ENCODE data around the gene DOCK4. TPM values are rescaled to one million over a fixed set of nuclear protein-coding genes. Genes with fewer than 3 reads are reported as not detected.

DOCK4 gene
- total RNA-seq, 1 experiment from 2014 or later: 20.4 TPM

DNA sequence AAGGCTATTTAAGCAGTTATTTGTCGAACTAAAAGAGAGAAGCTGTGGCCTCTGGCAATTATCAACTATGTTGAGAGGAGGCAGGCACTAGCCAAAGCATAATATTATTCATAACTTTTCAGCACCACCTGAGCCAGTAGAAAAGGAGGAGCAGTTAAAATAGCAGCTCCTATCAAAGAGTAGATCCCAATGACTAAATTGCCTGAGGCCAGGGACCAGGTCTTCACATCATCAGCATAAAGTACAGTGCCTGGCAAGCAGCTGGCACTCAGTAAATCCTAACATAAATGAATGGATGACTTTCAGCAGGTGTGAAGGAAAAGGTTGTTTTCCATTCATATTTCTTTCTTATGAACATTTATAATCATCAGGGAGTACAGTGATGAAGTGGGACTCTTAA, 334.9 kb downstream of the DOCK4 start (continued):
- TF ChIP-seq ZNF121 (CRISPR knock-in tag; IDR thresholded peaks at IDR 0.05) (no peak), ZNF232 (CRISPR knock-in tag; IDR thresholded peaks at IDR 0.05) (no peak), TCF7 (CRISPR knock-in tag; IDR thresholded peaks at IDR 0.05; ENCODE audit: low read depth) (no peak)

DNA sequence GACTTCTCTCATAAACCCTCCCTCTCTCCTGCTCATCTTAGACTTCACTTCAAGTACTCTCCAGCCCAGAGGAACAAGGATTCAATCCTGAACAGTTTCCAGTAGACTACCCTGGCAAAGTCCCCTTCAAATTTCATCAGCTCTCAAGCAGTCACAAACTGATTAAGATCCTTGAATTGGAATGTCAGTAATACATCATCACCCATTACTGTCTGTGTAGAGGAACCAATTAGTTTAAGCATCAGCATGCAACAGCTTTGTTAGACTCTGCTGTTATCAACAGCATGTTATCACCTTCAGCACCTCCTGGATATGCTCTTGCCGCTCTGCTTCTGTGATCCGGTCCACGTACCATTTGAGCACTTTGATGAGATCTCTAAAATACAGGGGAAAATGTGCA, 336.9 kb downstream of the DOCK4 start:
- H3K27me3 Mint-ChIP-seq (ENCODE audit: low read depth): no peaks in the 10 kb centered on the region
- ChIA-PET POLR2A (no interaction called here), CTCF (no interaction called here)
- ATAC-seq (no peak), DNase-seq (ENCODE audit: low spot score) (no peak)
- no peaks in the 10 kb centered on the region for H3K9me3 Mint-ChIP-seq
- H3K4me1 Mint-ChIP-seq: peaks cover 40% of the 10 kb centered on the region
- peaks cover 6% of the 10 kb centered on the region; the same call in 1 of the 2 replicates for H3K36me3 Mint-ChIP-seq
- no peak overlapping the region for H3K4me3 Mint-ChIP-seq
- H3K27ac Mint-ChIP-seq: no peak overlapping the region
- TF ChIP-seq E2F5 (CRISPR knock-in tag; IDR thresholded peaks at IDR 0.05): no peak
- TF ChIP-seq, protein P1, sequence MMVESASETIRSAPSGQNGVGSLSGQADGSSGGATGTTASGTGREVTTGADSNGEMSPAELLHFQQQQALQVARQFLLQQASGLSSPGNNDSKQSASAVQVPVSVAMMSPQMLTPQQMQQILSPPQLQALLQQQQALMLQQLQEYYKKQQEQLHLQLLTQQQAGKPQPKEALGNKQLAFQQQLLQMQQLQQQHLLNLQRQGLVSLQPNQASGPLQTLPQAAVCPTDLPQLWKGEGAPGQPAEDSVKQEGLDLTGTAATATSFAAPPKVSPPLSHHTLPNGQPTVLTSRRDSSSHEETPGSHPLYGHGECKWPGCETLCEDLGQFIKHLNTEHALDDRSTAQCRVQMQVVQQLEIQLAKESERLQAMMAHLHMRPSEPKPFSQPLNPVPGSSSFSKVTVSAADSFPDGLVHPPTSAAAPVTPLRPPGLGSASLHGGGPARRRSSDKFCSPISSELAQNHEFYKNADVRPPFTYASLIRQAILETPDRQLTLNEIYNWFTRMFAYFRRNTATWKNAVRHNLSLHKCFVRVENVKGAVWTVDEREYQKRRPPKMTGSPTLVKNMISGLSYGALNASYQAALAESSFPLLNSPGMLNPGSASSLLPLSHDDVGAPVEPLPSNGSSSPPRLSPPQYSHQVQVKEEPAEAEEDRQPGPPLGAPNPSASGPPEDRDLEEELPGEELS (CRISPR knock-in tag; IDR thresholded peaks at IDR 0.05): no peak
- TF ChIP-seq JUN (CRISPR knock-in tag; IDR thresholded peaks at IDR 0.05): no peak
- no peak for TF ChIP-seq AFF4 (CRISPR knock-in tag; IDR thresholded peaks at IDR 0.05; ENCODE audit: borderline replicate concordance)
- no peak for TF ChIP-seq IRF2 (CRISPR knock-in tag; IDR thresholded peaks at IDR 0.05; ENCODE audit: borderline replicate concordance, low read depth)
- no peak for TF ChIP-seq RORB (CRISPR knock-in tag; IDR thresholded peaks at IDR 0.05)
- no peak for TF ChIP-seq SMAD3 (CRISPR knock-in tag; IDR thresholded peaks at IDR 0.05; ENCODE audit: borderline replicate concordance)
- TF ChIP-seq FOXP1 (CRISPR knock-in tag; IDR thresholded peaks at IDR 0.05; ENCODE audit: borderline replicate concordance): no peak
- no peak for TF ChIP-seq MYBL2 (CRISPR knock-in tag; IDR thresholded peaks at IDR 0.05)
- no peak for TF ChIP-seq SOX15 (CRISPR knock-in tag; IDR thresholded peaks at IDR 0.05)
- TF ChIP-seq, protein P2, sequence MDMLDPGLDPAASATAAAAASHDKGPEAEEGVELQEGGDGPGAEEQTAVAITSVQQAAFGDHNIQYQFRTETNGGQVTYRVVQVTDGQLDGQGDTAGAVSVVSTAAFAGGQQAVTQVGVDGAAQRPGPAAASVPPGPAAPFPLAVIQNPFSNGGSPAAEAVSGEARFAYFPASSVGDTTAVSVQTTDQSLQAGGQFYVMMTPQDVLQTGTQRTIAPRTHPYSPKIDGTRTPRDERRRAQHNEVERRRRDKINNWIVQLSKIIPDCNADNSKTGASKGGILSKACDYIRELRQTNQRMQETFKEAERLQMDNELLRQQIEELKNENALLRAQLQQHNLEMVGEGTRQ (CRISPR knock-in tag; IDR thresholded peaks at IDR 0.05): no peak
- TF ChIP-seq, protein P3, sequence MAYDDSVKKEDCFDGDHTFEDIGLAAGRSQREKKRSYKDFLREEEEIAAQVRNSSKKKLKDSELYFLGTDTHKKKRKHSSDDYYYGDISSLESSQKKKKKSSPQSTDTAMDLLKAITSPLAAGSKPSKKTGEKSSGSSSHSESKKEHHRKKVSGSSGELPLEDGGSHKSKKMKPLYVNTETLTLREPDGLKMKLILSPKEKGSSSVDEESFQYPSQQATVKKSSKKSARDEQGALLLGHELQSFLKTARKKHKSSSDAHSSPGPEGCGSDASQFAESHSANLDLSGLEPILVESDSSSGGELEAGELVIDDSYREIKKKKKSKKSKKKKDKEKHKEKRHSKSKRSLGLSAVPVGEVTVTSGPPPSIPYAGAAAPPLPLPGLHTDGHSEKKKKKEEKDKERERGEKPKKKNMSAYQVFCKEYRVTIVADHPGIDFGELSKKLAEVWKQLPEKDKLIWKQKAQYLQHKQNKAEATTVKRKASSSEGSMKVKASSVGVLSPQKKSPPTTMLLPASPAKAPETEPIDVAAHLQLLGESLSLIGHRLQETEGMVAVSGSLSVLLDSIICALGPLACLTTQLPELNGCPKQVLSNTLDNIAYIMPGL (CRISPR knock-in tag; IDR thresholded peaks at IDR 0.05): no peak
- TF ChIP-seq NR3C1 (CRISPR knock-in tag; conservative IDR thresholded peaks at IDR 0.05; ENCODE audit: low read depth): no peak
